ENCODE data around the gene KRTAP5-11.

- TF ChIP-seq CTCF (conservative IDR thresholded peaks at IDR 0.05 in 1 of 2, IDR thresholded peaks at IDR 0.05 in 1 of 2; ENCODE audit: extremely low read depth in 1 of 2, insufficient read depth in 1 of 2, low read depth in 1 of 2, low read length in 2 of 2): no peak
- no peak for TF ChIP-seq EZH2 (IDR thresholded peaks at IDR 0.05; ENCODE audit: borderline replicate concordance, low read length)
These were observed 26.7 kb downstream of the KRTAP5-11 start for GRCh38 chr11:71556018-71556417.

Data from mammary epithelial cell (primary cell).